Right ventricle myocardium superior (tissue), 1 donor: ENCODE measurements around the gene MYO15A. TPM values are rescaled to one million over a fixed set of nuclear protein-coding genes. Genes with fewer than 3 reads are reported as not detected.

Source experiments
- ATAC-seq: fragments of 200-7000 bp; cut with Tn5 transposase; one replicate; pipeline ENCODE4 v1.9.1; 2020; ENCODE audit warnings: mild to moderate bottlenecking; ENCODE audit not compliant: poor library complexity
- DNase-seq: peaks from one replicate; pipeline ENCODE4 v3.0.0-alpha.2; 2020
- intact Hi-C: fragments of 100-400 bp; cut with DNase I; formaldehyde crosslinking; loops from one replicate; pipeline ENCODE4 v1.11.2; 2022
- total RNA-seq: library from RNA; stranded (reverse); fragmentation: NEBNext Ultra II Directional; extraction: Animal tissue kit (Norgen Biotek cat#: 25700); gene quantifications from one replicate; pipeline ENCODE4 v1.2.1, GENCODE V29; 2021
- donor health status: DM: no; HTN: yes; CAD: no; lungs with severe emphysema.

MYO15A gene
- total RNA-seq, 1 donor from 2014 or later = 0.11 TPM

DNA sequence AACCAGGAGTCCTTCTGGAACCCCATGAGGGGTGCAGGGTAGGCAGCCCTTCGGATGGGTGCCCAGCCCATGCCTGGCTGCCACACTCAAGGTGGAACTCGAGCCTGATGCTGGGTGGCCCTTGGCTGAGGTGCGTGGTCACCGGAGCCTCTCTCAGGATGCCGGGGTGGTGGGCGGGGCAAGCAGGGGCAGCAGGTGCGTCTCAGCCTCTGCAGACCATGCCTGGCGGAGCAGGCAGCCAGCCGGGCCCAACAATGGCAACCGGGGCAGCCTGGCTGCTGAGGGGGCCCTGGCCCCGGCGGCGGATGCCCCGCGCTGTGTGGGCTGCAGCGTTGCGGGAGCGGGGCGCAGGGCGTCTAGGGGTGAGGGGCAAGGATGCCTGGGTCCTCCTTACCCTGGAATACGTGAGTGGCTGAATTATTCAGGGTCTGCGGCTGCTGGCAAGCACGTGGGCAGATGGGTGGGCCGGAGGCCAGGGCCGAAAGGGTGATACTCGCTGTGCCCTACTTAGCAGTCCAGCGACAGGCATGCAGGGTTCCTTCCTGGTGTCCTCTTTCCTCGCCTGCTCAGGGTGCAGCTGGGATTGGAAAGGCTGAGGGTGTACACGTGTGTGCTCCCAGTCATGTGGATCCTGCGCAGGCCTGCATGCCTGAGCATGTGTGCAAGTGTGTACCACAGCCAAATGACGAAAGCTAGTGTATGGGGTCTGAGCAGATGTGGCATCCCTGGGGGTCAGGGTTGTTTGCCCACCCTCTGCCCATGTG, 14.6 kb downstream of the MYO15A start:
- ATAC-seq = no peak
- intact Hi-C loops = no loop called here
- DNase-seq = no peak

DNA sequence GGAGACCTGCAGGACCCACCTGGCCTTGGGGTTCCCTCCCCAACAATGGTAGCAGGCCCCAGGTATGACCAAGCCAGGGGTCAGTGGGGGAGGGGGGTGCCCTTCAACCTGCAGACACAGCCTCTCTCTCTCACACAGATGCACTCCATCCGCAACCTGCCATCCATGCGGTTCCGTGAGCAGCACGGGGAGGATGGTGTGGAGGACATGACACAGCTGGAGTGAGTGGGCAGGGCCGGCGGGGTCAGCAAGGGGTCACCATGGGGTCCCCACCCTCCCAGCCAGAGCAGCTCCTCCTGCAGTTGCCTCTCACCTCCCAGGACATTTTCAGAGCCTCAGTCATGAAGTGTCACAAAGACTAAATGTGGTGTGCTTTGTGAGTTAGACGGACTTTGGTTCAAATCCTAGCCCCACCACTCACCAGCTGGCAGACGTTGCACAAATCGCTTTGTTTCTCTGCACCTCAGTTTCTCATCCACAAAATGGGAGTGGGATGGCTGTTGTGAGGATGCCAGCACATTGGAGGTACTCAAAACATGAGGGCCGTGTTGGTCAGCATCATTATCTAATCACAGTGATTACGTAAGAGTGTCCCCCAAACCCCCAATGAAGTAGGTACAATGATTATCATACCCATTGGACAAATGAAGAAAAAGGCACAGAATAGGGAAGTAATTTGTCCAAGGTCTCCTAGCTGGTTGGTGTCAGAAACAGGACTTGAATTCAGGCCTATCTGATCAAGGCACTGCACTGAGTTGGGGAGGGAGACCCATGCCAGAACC, 16.0 kb downstream of the MYO15A start:
- intact Hi-C loops = no loop called here
- DNase-seq (no peak), ATAC-seq (no peak)

DNA sequence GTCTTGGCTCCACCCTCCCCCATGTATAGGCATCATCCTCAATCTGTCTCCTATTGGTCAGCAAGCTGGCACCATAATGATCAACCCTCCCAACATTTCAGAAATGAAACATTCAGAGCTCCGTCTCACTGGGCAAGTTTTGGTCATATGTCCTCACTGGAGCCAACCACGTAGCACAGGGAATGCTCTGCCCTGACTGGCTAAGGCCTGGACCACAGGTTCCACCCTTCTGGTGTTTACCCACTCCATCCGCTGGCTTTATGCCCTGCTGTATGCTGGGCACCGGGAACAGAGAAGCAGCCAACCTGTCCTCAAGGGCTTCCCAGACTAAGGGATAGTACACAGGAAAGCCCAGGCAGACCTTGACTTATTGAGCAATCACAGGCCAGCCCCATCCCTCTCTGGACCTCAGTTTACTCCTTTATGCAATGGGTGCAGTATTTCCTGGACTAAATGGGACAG, 20.5 kb downstream of the MYO15A start:
- DNase-seq (no peak), ATAC-seq (peak; percentile 26)
- intact Hi-C loops = no loop called here

DNA sequence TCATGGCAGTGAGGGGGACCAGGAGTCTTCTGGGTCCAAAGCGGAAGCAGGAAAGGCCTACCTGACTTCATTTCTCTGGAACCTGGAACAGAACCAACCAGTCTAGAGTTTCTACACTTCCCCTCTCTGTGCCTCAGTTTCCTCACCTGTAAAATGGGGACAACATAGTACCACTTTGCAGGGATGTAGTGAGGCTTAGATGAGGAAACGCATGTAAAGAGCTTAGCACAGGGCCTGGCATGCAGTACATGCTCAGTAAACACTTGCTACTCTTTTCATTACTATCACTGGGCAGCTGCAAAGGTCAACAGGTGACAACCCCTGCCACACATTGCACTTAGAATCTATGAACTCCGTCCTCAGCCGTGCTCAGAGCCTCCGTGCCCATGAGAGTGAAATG, 24.2 kb downstream of the MYO15A start:
- DNase-seq = no peak
- intact Hi-C loops = no loop called here
- no peak for ATAC-seq

DNA sequence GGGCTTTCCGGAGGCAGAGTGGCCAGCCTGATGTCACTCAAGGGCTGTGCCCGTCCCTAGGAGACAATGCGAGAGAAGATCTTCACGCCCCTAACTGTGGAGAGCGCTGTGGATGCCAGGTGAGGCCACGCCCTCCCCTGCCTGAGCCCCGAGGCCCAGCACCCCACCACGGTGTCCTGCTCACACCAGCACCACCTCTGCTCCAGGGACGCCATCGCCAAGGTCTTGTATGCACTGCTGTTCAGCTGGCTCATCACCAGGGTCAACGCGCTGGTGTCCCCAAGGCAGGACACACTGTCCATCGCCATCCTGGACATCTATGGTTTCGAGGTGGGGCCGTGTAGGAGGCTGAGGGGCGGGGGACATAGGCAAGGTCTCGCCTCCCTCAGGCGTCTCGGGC, 27.8 kb downstream of the MYO15A start:
- intact Hi-C loops = no loop called here
- ATAC-seq = no peak
- no peak for DNase-seq

DNA sequence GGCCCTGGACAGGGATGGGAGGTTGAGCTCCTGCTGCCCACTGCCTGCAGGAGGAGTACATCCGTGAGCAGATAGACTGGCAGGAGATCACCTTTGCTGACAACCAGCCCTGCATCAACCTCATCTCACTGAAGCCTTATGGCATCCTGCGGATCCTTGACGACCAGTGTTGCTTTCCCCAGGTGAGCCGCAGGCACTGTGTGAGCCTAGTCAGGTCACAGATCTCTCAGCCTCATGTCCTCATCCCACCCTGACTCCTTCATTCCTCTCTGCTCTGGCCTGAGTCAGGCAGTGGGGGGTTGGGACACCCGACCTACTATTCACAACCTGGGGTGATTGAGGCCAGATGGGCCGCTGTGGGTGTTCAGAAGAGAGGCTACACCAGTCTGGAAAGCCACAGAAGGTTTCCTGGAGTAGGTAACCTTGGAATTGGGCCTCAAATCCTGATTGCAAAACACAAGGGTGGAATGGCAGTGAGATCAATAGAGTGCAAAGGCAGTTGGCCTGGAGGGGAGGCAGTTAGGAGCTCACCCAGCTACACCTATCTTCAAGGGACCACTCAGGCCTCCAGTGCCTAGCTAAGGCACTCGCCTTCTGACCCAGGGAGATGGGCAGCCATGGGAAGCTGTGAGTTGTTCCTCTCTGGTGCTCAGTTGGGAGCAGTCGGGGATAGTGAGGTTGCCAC, 29.7 kb downstream of the MYO15A start:
- intact Hi-C loops = no loop called here
- DNase-seq = no peak
- ATAC-seq = no peak

DNA sequence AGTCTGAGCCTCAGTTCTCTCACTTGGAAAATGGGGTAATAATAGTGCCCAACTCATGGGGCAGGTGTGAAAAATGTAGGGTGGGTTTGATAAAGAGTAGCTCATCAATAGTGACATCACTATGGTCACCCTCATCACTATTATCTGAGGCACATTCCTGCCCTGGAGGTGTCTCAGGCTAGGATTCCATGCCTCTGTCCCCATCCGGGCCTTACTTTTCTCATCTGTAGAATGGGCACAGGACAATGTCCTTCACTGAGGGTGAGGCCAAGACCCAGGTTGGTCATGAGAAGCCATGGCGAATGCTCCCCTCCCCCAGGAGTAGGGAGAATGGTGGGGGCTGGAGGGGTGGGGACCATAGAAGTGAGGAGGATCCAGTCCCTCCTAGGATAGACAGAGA, 30.5 kb downstream of the MYO15A start:
- DNase-seq (no peak), ATAC-seq (no peak)
- intact Hi-C loops = no loop called here

DNA sequence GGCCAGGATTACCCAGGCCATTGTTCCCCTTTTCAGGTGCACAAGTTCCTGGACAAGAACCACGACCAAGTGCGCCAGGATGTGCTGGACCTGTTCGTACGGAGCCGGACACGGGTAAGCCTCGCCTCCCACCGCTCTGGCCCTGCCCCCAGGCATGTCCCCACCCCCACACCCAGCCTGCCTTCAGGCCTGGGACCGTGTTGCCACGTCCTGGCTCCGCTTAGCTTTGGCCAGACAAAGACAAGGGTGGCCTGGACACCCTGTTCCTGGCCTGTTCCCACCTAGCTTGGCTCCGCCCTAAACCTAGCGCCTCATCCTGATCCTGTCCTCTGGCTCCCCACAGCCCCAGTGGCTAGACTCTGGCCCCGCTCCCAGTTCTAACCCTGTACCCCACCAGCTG, 30.9 kb downstream of the MYO15A start:
- ATAC-seq (peak; percentile 25), DNase-seq (no peak)
- intact Hi-C loops = no loop called here

DNA sequence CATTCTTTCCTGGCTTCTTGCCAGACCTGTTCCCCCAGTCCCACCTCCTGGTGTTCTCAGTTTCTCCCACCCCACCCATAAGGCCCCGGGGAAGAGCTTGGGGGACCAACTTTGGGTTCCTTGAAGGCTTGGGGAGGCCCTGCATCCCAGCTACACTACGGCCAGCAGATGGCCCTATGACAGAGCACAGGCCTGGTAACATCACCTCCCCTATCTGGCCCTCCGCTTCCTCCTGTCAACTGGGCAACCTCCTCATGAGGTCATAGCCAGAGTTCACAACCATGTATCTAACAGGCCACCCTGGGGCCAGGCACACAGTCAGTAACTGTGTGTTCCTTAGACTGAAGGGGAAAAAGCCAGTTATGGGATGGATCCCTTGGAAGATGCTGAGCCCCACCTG, 31.4 kb downstream of the MYO15A start:
- intact Hi-C loops = loop anchor here (5.0 to 10.0 kb wide), 2 partner anchors 55 to 77 kb away; no protein-coding TSS in a partner anchor
- no peak for DNase-seq
- no peak for ATAC-seq

DNA sequence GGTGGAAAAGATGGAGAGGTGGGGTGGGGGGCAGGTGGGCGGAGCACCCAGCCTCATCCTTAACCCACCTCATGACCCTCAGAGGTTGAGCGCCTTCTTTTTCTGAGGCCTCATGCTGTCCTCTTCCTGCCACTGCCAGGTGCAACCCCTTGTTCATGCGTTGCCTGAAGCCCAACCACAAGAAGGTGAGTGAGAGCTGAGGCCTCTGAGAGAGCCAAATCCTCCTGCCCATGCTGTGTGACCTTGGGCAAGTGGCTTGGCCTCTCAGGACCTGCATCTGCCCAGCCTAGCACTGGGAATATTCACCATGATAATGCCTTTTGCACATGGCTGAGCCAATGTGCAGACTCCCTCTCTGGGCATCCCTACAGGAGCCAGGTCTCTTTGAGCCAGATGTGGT, 32.1 kb downstream of the MYO15A start:
- DNase-seq = no peak
- intact Hi-C loops = loop anchor here (5.0 to 10.0 kb wide), 2 partner anchors 54 to 77 kb away; no protein-coding TSS in a partner anchor
- ATAC-seq = no peak

DNA sequence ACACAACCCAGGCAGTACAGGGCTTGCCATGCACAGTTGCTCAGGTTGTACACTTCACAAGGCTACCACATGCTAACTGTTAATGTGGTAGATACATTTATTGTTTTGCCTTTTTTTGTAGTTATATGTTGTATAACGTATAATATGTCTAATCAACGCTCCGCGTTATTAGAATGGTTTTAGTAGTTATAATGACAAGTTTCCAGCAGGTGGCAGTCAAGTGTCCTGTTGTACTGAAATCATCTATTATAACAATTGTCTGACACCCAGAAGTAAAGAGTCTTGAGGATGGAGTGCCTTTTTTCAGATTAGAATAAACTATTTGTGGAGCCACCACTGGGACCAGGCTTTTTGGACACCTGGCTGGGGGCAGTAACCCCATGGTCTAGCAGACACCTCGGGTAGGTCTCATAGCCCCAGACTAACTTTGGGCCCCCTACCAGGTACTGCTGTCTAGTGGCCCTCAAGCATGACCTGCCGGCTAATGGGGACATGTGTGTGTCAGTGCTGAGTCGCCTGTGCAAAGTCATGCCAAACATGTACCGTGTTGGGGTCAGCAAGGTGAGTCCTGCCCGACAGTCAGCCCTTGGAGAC, 32.8 kb downstream of the MYO15A start:
- no peak for DNase-seq
- ATAC-seq = peak; percentile 64
- intact Hi-C loops = loop anchor here (5.0 to 10.0 kb wide), 2 partner anchors 53 to 76 kb away; no protein-coding TSS in a partner anchor

DNA sequence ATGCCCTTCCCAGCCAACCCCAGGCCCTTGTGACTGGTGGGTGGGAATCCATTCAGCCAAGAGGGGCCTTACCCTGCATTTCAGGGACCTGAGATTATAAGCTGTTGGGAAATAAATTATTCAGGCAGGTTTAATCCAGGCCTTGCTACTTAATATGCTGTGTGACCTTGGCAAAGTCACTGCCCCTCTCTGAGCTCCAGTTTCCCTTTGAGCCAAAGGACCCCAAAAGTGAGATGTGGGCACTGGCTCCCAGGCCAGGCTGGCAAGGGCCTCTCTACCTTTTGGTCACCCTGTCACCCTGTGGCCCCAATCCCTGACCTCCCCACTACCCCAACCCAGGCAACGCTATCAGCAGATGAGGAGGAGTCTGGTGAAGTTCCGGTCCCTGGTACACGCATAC, 33.9 kb downstream of the MYO15A start:
- DNase-seq = no peak
- no peak for ATAC-seq
- intact Hi-C loops = loop anchor here (5.0 to 10.0 kb wide), 2 partner anchors 52 to 75 kb away; no protein-coding TSS in a partner anchor

DNA sequence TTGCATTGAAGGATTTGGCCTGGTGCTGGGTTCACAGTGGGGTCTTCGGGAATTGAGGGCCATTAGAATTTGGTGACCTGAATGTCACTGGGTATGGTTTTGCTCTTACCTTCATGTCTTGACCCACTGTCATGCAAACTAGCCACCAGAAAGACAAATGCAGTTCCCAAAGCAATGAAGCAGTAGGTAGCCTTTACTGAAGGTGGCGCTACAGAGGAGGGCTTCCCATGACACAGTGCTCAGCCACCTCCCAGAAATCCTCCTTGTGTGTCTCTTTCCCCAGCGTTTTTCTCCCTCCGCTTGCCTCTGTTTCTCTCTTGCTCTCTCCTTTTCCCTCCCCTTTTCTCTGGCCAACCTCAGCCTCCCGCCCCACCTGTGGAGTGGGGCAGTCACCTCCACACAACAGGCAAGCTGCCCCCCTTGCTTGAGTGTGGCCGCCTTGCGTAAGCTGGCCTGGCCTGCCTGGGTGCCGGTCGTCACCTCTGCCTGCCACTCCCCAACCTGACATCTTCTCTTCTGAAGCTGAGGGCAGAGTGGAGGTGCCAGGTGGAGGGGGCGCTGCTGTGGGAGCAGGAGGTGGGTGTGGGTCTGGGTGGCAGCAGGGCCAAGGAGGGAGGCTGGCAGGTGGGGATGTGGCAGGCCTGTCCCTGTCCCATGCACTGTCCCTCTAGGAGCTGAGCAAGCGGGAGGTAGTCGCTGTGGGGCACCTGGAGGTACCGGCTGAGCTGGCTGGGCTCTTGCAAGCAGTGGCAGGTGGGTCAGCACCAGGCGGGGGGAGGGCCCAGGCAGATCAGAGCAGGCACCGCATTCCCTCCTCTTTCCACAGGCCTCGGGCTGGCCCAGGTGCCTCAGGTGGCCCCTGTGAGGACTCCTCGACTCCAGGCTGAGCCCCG, 34.7 kb downstream of the MYO15A start:
- no peak for ATAC-seq
- intact Hi-C loops = loop anchor here (5.0 to 10.0 kb wide), 2 partner anchors 52 to 74 kb away; no protein-coding TSS in a partner anchor
- no peak for DNase-seq

DNA sequence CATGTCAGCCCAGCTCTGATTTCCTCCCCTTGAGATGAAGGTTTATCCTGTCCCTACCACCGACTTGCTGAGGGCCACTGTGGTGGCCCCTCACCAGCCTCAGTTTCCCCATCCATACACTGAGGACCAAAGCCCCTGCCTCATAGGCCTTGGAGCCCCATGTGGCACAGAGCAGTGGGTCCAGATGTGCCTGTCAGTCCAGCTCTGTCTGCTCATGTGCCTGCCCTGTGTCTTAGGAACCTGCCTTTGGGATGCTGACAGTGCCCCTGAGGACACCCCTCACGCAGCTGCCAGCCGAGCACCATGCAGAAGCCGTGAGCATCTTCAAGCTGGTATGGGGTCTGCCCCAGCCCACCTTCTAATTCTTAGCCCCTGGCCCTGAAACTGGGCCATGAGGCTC, 35.7 kb downstream of the MYO15A start:
- DNase-seq = no peak
- intact Hi-C loops = loop anchor here (5.0 to 10.0 kb wide), 2 partner anchors 51 to 73 kb away; no protein-coding TSS in a partner anchor
- ATAC-seq = no peak

DNA sequence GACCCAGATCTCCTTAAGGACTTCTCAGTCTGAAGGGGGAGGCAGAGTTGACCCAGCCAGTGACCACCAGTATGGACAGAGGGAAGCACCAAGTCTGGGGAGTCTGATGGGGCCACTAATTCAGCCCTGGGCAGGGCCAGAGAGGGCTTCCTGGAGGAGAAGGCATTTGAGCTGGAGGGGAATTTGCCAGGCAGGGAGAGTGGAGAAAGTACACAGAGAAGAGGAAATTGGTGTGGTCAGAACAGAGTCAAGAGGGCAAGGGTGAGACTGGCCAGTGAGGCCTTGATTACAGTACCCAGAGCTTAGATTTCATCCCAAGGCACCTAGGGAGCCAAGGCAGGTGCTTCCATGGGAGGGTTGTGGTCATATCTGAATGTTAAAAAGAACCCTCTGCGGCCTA, 36.3 kb downstream of the MYO15A start:
- intact Hi-C loops = loop anchor here (5.0 to 10.0 kb wide), 2 partner anchors 50 to 72 kb away; no protein-coding TSS in a partner anchor
- DNase-seq = no peak
- no peak for ATAC-seq

DNA sequence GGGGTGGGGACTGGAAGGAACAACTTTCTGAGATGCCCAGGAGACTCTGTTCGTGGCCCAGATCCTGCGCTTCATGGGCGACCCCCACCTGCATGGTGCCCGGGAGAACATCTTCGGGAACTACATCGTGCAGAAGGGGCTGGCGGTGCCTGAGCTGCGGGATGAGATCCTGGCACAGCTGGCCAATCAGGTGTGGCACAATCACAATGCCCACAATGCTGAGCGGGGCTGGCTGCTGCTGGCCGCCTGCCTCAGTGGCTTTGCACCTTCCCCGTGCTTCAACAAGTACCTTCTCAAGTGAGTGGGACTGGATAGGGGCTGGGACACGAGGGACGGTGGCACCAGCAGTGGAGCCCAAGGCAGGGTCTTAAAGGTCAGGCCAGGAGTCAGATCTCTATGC, 37.3 kb downstream of the MYO15A start:
- intact Hi-C loops = loop anchor here (10.0 kb wide), 1 partner anchor 49 kb away; no protein-coding TSS in a partner anchor
- ATAC-seq = no peak
- DNase-seq = no peak

DNA sequence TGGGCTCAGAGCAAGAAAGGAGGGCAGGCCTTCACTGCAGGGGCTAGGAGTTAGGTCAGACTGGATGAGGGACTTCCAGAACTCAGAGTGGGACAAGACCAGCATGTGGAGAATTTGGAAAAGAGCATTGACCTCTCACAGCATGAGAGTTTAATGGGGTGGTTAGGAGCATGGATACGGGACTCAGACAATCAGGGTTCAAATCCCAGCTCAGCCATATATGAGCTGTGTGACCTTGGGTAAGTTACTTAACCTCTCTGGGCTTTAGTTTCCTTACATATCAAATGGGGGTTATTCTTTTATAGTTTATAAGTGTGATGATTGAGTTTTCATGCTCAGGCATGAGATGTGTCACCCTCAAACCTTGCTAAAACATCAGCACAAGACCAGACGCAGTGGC, 37.7 kb downstream of the MYO15A start:
- intact Hi-C loops = loop anchor here (10.0 kb wide), 1 partner anchor 49 kb away; no protein-coding TSS in a partner anchor
- no peak for ATAC-seq

DNA sequence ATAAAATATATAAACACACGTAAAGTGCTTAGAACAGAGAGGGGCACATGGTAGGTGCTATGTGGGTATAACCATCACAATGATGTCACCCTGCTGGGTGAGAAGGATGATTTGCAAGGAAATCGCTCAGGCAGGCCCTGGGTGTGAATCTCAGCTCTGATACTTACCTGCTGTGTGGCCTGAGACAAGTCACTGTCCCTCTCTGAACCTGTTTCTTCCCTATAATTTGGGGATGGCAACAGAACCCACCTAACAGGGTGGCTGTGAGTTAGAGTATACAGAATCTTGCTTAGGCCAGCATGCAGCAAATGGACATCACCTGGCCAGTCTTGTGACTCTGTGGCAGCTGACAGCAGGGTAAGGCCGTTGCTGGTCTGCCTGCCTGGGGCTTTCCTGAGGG, 38.4 kb downstream of the MYO15A start:
- intact Hi-C loops = loop anchor here (10.0 kb wide), 1 partner anchor 48 kb away; no protein-coding TSS in a partner anchor
- ATAC-seq (no peak), DNase-seq (no peak)

More for the DNA sequence above, 37.7 kb downstream of the MYO15A start:
- DNase-seq = no peak
